Sigmoid colon (tissue), 7 donors: ENCODE results near the gene DHPS. TPM values are rescaled to one million over a fixed set of nuclear protein-coding genes. Genes with fewer than 3 reads are reported as not detected.

Source experiments
- DNase-seq: peaks from one replicate; pipeline ENCODE4 v3.0.0-alpha.2; 2019
- H3K27ac ChIP-seq, 4 donors: fragments of 200-600 bp; sonication (generic); one replicate each; pipeline ENCODE4 v1.5.1; 2016 to 2019; ENCODE audit warnings: mild to moderate bottlenecking in 1 of 4
- H3K27me3 ChIP-seq, 3 donors: fragments of 200-600 bp; sonication (generic); one replicate each; pipeline ENCODE4 v1.5.1; 2019; ENCODE audit warnings: mild to moderate bottlenecking in 1 of 3
- H3K36me3 ChIP-seq, 4 donors: fragments of 200-600 bp; sonication (generic); one replicate each; pipeline ENCODE4 v1.5.1; 2016 to 2019
- H3K4me1 ChIP-seq, 4 donors: fragments of 200-600 bp; sonication (generic); one replicate each; pipeline ENCODE4 v1.5.1; 2017 to 2019
- H3K4me3 ChIP-seq, 4 donors: fragments of 200-600 bp; sonication (generic); one replicate each; pipeline ENCODE4 v1.5.1; 2017 to 2019; ENCODE audit warnings: mild to moderate bottlenecking in 2 of 4, moderate library complexity in 1 of 4
- H3K9me3 ChIP-seq, 4 donors: fragments of 200-600 bp in 3 of 4; sonication (generic) in 3 of 4; one replicate each; pipeline versions ENCODE4 v1.5.1 to v1.6.1; 2013 to 2019
- CTCF ChIP-seq, 4 experiments: fragments of 450-650 bp in 3 of 4; fragments of 200-600 bp in 1 of 4; IDR thresholded peaks; one replicate each; pipeline ENCODE4 v1.5.1; 2016 to 2019; ENCODE audit warnings: antibody characterized with exemption in 4 of 4, mild to moderate bottlenecking in 3 of 4, moderate library complexity in 2 of 4
- EP300 ChIP-seq, 4 donors: sonication (generic); formaldehyde crosslinking; IDR thresholded peaks; one replicate each; pipeline ENCODE4 v1.6.1; 2017; ENCODE audit warnings: antibody characterized with exemption in 4 of 4
- POLR2A ChIP-seq, 2 donors: fragments of 450-650 bp; IDR thresholded peaks; one replicate each; pipeline ENCODE4 v1.6.1; 2016; ENCODE audit warnings: antibody characterized with exemption in 2 of 2, mild to moderate bottlenecking in 2 of 2, moderate library complexity in 2 of 2
- POLR2AphosphoS5 ChIP-seq, 4 donors: sonication (generic); formaldehyde crosslinking; IDR thresholded peaks; one replicate each; pipeline ENCODE4 v1.6.1; 2017; ENCODE audit warnings: antibody characterized with exemption in 4 of 4
- WGBS, 2 donors: extraction: QIAGEN DNeasy Blood & Tissue Kit; methylation state at CpG; one replicate each; pipeline ENCODE4 v1.1.7; 2013; 5-methylcytosine and 5-hydroxymethylcytosine counted together
- intact Hi-C: fragments of 100-400 bp; cut with DNase I; formaldehyde crosslinking; loops from one replicate; pipeline ENCODE4 v1.15.1; 2023
- polyA plus RNA-seq, 3 donors: library from polyadenylated mRNA; stranded (reverse); fragments of 200-250 nt; gene quantifications; one replicate each; pipeline ENCODE4 v1.2.3, GENCODE V29; 2013
- total RNA-seq, 4 donors: library from RNA; depleted of rRNA; stranded (reverse); fragments of >200 nt; gene quantifications; one replicate each; pipeline ENCODE4 v1.1.0, GENCODE V29; 2016
- donor health status: healthy with polysubstance abuse.
- donor health status: Bipolar disorder and iron deficiency.
- donor health status: healthy.

DHPS gene
- 100 to 1,000 TPM; 105 to 160 (median 136) TPM for total RNA-seq
- polyA plus RNA-seq: 10 to 100 TPM; 60.3 to 74.1 (median 73.3) TPM

- TF ChIP-seq POLR2AphosphoS5 (IDR thresholded peaks at IDR 0.05): peak; percentile 73 to 84 (median 79)
- no peak for TF ChIP-seq CTCF (IDR thresholded peaks at IDR 0.05)
- peak in 1 of 4 donors; percentile 70 for TF ChIP-seq EP300 (IDR thresholded peaks at IDR 0.05)
- TF ChIP-seq POLR2A (IDR thresholded peaks at IDR 0.05): peak; percentile 8 to 39
- peaks cover 22 to 38% (median 27%) of the 10 kb centered on the region in 4 donors for H3K36me3 ChIP-seq
- H3K27ac ChIP-seq: peak within 1 kb of the TSS; percentile 97 to 100 (median 100)
- peaks cover 0 to 23% (median 16%) of the 10 kb centered on the region in 4 donors for H3K4me1 ChIP-seq
- intact Hi-C loops: loop anchor here (2.0 kb wide), 1 partner anchor 41 kb away; the partner anchor contains the start of gene TNPO2
- peak; percentile 97 for DNase-seq
- peak within 1 kb of the TSS; percentile 96 to 99 (median 98) for H3K4me3 ChIP-seq
- H3K9me3 ChIP-seq: no peaks in the 10 kb centered on the region
- no peaks in the 10 kb centered on the region for H3K27me3 ChIP-seq
- 0% methylated on average over 68 of the region's 68 CpGs for WGBS, 2 donors
These were observed at the start of gene DHPS for GRCh38 chr19:12681074-12681987. TSS of gene DHPS (minus strand) at chr19:12681880. CDS start at chr19:12681766, 114 bp downstream.

GRCh38 chr19:12731337-12731736, 49.7 kb upstream of the DHPS start:
- TF ChIP-seq EP300 (IDR thresholded peaks at IDR 0.05): no peak
- TF ChIP-seq POLR2AphosphoS5 (IDR thresholded peaks at IDR 0.05): no peak
- no peak for TF ChIP-seq POLR2A (IDR thresholded peaks at IDR 0.05)
- TF ChIP-seq CTCF (IDR thresholded peaks at IDR 0.05): no peak
- no peaks in the 10 kb centered on the region for H3K27me3 ChIP-seq
- H3K4me3 ChIP-seq: no peak overlapping the region
- DNase-seq: no peak
- H3K4me1 ChIP-seq: peaks cover 0 to 40% (median 34%) of the 10 kb centered on the region in 4 donors
- H3K27ac ChIP-seq: no peak overlapping the region
- peaks cover 11 to 40% (median 20%) of the 10 kb centered on the region in 4 donors for H3K36me3 ChIP-seq
- no peaks in the 10 kb centered on the region for H3K9me3 ChIP-seq
- intact Hi-C loops: no loop called here
- WGBS, 2 donors: 91 to 93% methylated on average over 24 of the region's 24 CpGs

- peaks cover 11 to 40% (median 20%) of the 10 kb centered on the region in 4 donors for H3K36me3 ChIP-seq
- H3K27ac ChIP-seq: no peak overlapping the region
- H3K4me1 ChIP-seq: peaks cover 0 to 33% (median 29%) of the 10 kb centered on the region in 4 donors
- TF ChIP-seq POLR2A (IDR thresholded peaks at IDR 0.05) (no peak), POLR2AphosphoS5 (IDR thresholded peaks at IDR 0.05) (no peak), EP300 (IDR thresholded peaks at IDR 0.05) (no peak), CTCF (IDR thresholded peaks at IDR 0.05) (no peak)
- DNase-seq: no peak
- H3K27me3 ChIP-seq: no peaks in the 10 kb centered on the region
- no peaks in the 10 kb centered on the region for H3K9me3 ChIP-seq
- intact Hi-C loops: no loop called here
- 73 to 82% methylated on average over 3 of the region's 3 CpGs for WGBS, 2 donors
- H3K4me3 ChIP-seq: no peak overlapping the region
These were observed 48.4 kb upstream of the DHPS start for GRCh38 chr19:12730064-12730463.

- 96 to 97% methylated on average over 9 of the region's 9 CpGs for WGBS, 2 donors
- intact Hi-C loops: no loop called here
- Histone ChIP-seq H3K27me3 (no peaks in the 10 kb centered on the region), H3K9me3 (no peaks in the 10 kb centered on the region), H3K36me3 (peaks cover 11 to 40% (median 20%) of the 10 kb centered on the region in 4 donors), H3K4me1 (peaks cover 0 to 37% (median 35%) of the 10 kb centered on the region in 4 donors), H3K4me3 (no peak overlapping the region), H3K27ac (no peak overlapping the region)
- no peak for DNase-seq
- TF ChIP-seq EP300 (IDR thresholded peaks at IDR 0.05) (no peak), POLR2AphosphoS5 (IDR thresholded peaks at IDR 0.05) (no peak), CTCF (IDR thresholded peaks at IDR 0.05) (no peak), POLR2A (IDR thresholded peaks at IDR 0.05) (no peak)
These were observed 46.2 kb upstream of the DHPS start for GRCh38 chr19:12727745-12728433.
